ENCODE results near the gene PTDSS2.
"Not testable (repeated sequence)": the region's sequence is repeated elsewhere in the genome, so short reads cannot be mapped to it uniquely, and the experiment has no call there.

PTDSS2 gene

DNA sequence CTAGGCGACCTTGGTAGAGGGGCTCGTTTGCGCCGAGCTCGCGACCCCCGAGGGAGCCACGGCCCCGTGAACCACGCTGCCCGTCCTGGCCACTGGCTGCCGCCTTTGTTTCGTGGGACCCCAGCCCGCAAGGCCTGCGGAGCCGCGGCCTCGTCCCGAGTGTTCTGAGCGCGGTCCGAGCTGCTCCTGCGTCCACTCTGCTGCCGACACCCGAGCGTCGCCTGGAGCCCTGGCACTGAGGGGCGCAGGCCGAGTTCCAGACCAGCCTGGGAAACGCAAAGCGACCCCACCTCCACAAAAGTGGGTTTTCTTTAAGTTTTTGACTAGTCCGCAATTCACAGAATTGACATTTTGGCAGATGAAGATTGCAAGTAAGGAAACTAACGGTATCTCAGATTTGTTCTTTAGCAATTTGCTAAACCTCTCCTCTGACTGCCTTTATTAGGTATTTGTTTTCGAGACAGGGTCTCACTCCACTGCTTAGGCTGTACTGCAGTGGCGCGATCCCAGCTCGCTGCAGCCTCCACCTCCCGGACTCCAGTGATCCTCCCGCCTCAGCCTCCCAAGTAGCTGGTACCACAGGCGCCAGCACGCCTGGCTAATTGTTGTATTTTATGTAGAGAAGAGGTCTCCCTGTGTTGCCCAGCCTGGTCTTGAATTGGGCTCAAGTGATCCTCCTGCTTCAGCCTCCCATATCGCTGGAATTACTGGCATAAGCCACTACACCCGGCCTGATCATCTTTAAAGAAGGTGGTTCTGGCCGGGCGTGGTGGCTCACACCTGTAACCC lies 57.8 kb downstream of the PTDSS2 start:
- no peak for DNase-seq (ENCODE audit: low spot score)

DNA sequence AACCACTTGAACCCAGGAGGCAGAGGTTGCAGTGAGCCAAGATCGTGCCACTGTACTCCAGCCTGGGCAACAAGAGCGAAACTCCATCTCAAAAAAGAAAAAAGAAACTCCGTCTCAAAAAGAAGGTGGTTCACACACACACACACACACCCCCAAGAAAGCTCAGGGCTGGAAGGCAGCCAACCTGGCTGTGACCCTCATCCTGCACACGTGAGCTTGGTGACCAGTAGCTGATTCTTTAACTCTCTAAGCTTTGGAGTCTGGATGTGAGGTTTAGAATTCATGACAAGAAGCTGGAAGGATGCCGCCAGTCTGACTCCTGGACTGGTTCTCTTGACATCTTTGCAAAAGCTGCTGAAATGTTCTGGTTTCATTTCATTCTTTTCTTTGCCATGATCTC lies 58.9 kb downstream of the PTDSS2 start:
- no peak for DNase-seq (ENCODE audit: low spot score)

GRCh38 chr11:512761-513595 lies 62.9 kb downstream of the PTDSS2 start:
- DNase-seq (ENCODE audit: low spot score): no peak

- DNase-seq (ENCODE audit: low spot score): no peak
These were observed 64.5 kb downstream of the PTDSS2 start for GRCh38 chr11:514606-515005.

DNA sequence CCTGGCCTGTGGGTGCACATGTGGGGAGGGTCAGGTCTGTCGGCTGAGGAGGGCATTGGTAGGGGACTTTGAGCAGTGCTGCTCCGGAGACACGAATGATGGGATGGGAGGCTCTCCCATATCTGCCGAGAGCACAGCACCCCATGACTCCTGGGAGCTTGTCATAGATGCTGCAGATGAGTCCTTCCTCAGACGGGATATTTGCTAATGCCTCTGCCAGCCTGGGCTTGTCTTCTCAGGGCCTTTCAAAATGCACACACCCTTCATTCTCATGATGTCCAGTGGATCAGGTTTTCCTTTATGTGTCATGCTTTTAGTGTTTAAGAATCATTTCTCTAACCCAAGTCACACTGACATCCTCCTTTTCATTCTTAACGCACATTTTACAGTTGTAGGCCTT lies 65.1 kb downstream of the PTDSS2 start:
- DNase-seq (ENCODE audit: low spot score): no peak

- no peak for DNase-seq (ENCODE audit: low spot score)
These were observed 66.3 kb downstream of the PTDSS2 start for GRCh38 chr11:516400-516799.

GRCh38 chr11:516918-517685 lies 67.0 kb downstream of the PTDSS2 start:
- not testable (repeated sequence) for DNase-seq (ENCODE audit: low spot score)

GRCh38 chr11:518463-519202 lies 68.6 kb downstream of the PTDSS2 start:
- peak; percentile 89 for DNase-seq (ENCODE audit: low spot score)

GRCh38 chr11:520428-521176 lies 70.5 kb downstream of the PTDSS2 start:
- no peak for DNase-seq (ENCODE audit: low spot score)

DNA sequence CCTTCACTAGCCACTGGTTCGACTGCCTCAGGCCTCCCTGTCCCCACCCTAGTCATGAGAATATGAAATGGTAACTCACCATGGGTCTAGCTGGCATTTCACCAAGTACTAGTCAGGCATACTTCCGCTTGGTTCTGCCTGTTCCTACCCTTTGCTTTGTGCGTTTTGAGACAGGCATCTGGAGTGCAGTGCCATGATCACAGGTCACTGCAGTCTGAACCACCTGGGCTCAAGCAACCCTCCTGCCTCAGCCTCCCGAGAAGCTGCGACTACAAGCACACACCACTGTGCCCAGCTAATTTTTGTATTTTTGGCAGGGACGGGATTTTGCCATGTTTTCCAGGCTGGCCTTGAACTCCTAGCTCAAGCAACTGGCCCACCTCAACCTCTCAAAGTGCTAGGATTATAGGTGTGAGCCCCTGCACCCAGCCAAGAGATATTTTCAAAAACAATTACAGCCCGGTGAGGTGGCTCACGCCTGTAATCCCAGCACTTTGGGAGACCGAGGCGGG lies 71.2 kb downstream of the PTDSS2 start:
- DNase-seq (ENCODE audit: low spot score): no peak

GRCh38 chr11:526192-526591 lies 76.1 kb downstream of the PTDSS2 start:
- DNase-seq (ENCODE audit: low spot score): no peak

DNA sequence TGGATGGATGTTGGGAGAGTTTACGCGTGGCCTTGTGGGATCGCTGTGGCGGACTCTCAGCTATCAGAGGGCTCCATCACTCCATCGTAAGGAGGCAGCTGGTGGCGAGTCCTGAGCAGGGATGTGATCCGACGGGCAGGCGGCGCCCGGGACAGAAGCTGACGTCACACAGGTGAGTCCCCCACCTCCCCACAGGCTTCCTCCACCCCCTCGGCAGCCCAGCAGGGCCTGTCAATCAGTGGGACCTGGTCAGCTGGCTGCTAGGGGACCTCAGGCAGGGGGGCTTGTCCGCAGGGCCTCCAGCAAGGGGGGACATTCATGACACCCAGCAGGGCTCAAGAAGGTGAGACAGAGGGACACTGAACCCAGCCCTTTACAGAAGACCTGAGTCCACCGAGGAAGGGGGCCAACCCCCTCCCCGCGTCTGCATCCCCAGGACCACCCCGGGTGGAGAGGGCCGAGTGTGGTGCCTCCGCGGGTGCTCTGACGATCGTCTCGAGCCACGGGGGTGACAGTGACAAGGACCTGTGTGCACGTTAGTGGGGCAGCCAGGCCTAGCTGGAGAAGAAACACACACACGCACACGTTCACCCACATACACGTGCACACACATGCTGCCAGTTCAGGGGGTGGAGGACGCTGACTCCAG lies 78.2 kb downstream of the PTDSS2 start:
- no peak for DNase-seq (ENCODE audit: low spot score)

- DNase-seq (ENCODE audit: low spot score): no peak
These were observed 79.0 kb downstream of the PTDSS2 start for GRCh38 chr11:528815-529727.

DNA sequence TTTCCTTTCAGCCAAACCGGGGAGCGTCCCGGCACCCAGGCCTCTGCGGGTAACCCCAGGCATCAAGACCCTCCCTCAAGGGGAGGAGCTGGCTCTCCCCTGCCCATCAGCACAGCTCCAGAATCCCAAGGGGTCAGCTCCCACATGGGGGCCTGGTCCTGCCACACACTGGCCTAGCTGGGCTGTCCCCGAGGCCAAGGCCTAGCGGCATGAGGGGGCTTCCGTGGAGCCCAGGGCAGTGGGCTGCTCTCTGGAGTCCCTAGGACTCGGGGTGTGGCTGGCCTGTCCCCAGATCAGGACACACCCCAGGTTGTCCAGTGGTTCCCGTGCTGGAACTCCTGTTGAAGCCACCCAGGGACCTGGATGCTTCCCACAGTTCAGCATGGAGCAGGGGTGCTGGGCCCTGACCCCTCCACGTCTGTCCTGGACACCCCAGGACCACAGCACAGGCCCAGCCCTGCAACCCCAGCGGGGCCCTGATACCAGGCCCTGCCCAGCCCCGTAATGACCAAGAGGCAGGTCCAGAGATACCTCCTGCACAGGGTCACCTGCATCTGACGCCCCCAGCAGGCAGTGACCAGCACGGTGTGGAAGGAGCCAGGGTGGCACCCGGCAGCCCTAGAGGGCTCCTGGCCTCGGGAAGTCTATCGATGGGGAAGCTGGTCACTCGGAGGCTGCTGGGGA lies 79.8 kb downstream of the PTDSS2 start:
- no peak for DNase-seq (ENCODE audit: low spot score)

DNA sequence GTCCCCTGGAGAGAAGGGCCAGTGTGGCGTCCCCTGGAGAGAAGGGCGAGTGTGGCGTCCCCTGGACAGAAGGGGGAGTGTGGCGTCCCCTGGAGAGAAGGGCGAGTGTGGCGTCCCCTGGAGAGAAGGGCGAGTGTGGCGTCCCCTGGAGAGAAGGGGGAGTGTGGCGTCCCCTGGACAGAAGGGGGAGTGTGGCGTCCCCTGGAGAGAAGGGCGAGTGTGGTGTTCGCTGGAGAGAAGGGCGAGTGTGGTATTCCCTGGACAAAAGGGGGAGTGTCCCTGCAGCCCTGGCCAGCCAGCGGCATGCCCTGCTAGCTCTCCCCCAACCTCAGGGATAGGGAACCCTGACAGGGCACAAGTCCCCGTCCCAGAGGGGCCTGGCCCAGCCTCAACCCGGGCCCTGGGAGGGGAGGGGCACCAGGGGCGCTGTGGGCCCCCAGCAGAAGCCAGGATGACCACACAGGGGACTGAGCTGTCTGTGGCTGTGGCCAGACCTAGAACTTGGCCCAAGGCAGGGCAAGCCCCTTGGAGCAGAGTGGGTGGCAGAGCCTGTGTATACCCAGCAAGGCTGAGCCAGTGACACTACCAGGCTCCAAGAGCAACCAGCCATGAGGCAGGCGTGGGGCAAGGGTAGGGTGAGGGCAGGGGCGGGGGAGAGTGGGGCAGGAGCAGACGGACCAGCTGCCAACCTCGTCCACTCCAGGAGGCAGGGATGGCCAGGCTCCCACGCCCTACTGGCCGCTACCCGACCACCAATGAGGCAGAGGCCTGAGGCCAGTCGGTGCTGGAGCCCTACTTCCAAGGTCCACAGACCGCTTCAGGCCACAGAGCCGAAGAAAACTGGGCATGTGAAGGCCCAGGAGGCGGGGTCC lies 81.1 kb downstream of the PTDSS2 start:
- no peak for DNase-seq (ENCODE audit: low spot score)

- DNase-seq (ENCODE audit: low spot score): no peak
These were observed 81.9 kb downstream of the PTDSS2 start for GRCh38 chr11:531919-532526.

DNA sequence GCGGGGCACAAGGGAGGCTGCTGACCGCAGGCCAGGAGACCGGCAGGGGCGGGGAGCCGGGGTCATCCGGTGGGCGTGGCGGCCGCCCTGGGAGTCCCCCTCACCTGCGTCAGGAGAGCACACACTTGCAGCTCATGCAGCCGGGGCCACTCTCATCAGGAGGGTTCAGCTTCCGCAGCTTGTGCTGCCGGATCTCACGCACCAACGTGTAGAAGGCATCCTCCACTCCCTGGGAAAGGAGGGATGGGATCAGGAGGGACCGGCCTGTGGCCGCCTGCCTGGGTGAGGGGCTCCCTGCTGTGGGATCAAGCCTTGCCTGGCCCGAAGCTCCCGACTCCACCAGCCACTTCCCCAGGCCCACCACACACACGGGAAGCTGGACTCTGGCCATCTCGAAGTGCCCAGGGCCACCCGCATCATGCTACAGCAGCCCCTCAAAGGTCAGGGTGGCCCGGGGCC lies 82.5 kb downstream of the PTDSS2 start:
- no peak for DNase-seq (ENCODE audit: low spot score)

All from activated CD4-positive, alpha-beta T cell treated with anti-CD3 and anti-CD28 coated beads, Interleukin-2, Interleukin-4, amounts not matched to agents 100 ng/mL and 50 ng/mL, durations not matched to agents 16 hours and 8 hours (primary cell).